Astrocyte of the spinal cord (primary cell): ENCODE data around the gene TAS2R60.
"Not testable (repeated sequence)": the region's sequence is repeated elsewhere in the genome, so short reads cannot be mapped to it uniquely, and the experiment has no call there.

ENCODE experiments used
- DNase-seq: peaks from one replicate; pipeline ENCODE4 v3.0.0; 2011; ENCODE audit warnings: low read depth, low spot score
- H3K4me3 ChIP-seq: 2 replicates; pipeline ENCODE4 v1.5.1; 2011; ENCODE audit warnings: low read depth, mild to moderate bottlenecking, low read length, moderate library complexity
- in situ Hi-C: cut with HindIII; loops from 2 replicates; pipeline ENCODE4 v1.10.0; 2017; ENCODE audit warnings: low sequenced_read_pairs
- TF ChIP-seq, protein P1 (sequence below): IDR thresholded peaks from 2 replicates; pipeline ENCODE4 v1.5.1; 2012; ENCODE audit warnings: low read depth, mild to moderate bottlenecking, low read length, inconsistent platforms

Gene TAS2R60

GRCh38 chr7:143397710-143398530, 45.3 kb upstream of the TAS2R60 start:
- TF ChIP-seq, protein P1, sequence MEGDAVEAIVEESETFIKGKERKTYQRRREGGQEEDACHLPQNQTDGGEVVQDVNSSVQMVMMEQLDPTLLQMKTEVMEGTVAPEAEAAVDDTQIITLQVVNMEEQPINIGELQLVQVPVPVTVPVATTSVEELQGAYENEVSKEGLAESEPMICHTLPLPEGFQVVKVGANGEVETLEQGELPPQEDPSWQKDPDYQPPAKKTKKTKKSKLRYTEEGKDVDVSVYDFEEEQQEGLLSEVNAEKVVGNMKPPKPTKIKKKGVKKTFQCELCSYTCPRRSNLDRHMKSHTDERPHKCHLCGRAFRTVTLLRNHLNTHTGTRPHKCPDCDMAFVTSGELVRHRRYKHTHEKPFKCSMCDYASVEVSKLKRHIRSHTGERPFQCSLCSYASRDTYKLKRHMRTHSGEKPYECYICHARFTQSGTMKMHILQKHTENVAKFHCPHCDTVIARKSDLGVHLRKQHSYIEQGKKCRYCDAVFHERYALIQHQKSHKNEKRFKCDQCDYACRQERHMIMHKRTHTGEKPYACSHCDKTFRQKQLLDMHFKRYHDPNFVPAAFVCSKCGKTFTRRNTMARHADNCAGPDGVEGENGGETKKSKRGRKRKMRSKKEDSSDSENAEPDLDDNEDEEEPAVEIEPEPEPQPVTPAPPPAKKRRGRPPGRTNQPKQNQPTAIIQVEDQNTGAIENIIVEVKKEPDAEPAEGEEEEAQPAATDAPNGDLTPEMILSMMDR = no peak
- in situ Hi-C loops = no loop called here
- DNase-seq = no peak
- no peak overlapping the region for H3K4me3 ChIP-seq

DNA sequence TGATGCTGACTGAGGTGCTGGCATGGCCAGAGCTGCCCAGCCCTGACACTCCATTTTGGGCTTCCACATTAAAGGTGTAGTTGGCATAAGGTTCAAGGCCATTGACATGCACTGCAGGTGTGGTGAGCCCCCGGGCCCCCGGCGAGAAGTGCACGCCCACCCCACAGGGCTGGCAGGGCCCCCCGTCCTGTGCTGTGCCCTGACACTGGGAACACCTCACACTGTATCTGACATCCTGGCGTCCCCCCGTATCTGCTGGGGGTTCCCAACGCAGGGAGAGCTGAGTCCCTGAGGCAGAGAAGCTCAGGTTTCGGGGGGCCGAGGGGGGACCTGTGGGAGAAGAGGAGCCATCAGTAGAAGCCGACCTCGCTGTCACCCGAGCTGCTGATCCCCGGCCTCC, 44.6 kb upstream of the TAS2R60 start:
- no peak for DNase-seq
- TF ChIP-seq, protein P1 = no peak
- no peak overlapping the region for H3K4me3 ChIP-seq
- in situ Hi-C loops = no loop called here

DNA sequence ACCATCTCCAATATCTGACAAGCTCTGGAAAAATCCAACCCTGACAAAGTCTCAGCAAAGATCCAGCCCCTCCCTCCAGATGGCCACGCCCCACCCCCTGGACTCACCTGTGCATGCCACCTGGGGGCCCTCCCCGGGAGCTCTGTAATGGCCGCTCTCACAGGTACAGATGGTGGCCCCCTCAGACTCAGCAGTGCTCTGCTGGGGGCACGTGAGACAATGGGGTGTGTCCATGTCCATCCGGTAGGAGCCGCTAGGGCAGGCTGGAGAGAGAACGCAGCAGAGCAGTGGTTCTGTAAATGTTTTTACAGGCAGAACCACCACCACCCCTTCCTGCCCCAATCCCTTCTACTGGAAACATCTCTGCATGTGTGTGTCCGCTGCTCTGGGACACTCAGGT, 44.1 kb upstream of the TAS2R60 start:
- TF ChIP-seq, protein P1 = no peak
- DNase-seq = no peak
- in situ Hi-C loops = no loop called here
- H3K4me3 ChIP-seq = no peak overlapping the region

DNA sequence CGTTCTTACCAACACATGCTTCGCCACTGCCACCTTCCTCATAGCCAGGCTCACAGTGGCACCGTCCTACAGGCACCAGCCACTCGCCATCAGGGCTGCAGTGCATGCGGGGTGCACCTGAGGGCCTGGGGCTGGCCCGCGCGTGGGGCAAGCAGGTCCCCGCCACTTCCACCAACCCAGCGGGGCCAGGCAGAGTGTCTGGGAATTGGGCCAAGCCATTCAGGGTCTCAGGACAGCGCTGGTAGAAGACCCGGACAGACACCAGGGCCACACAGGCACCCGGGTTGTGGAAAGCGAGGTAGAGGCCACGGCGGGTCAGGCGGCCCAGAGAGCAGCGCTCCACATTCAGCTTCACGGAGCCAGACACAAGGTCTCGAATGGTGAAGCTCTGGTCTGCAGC, 43.6 kb upstream of the TAS2R60 start:
- no peak overlapping the region for H3K4me3 ChIP-seq
- in situ Hi-C loops = no loop called here
- no peak for DNase-seq
- TF ChIP-seq, protein P1 = no peak

- DNase-seq = no peak
- TF ChIP-seq, protein P1 = no peak
- in situ Hi-C loops = no loop called here
- no peak overlapping the region for H3K4me3 ChIP-seq
These were observed 42.0 kb upstream of the TAS2R60 start for GRCh38 chr7:143401265-143401664.

DNA sequence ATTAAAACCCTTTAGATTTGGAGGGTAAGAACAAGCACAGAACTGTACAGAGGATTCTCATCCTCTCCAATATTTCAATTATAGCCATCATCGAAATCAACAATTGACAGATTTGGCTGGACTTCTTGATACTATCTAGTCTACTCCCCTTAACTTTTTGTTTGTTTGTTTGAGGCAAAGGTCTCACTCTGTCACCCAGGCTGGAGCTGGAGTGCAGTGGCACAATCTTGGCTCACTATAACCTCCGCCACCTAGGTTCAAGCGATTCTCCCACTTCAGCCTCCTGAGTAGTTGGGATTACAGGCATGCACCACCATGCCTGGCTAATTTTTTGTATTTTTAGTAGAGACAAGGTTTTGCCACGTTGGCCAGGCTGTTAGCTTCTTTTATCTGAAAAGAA, 41.0 kb upstream of the TAS2R60 start:
- H3K4me3 ChIP-seq, in situ Hi-C loops, DNase-seq: not testable (repeated sequence)

DNA sequence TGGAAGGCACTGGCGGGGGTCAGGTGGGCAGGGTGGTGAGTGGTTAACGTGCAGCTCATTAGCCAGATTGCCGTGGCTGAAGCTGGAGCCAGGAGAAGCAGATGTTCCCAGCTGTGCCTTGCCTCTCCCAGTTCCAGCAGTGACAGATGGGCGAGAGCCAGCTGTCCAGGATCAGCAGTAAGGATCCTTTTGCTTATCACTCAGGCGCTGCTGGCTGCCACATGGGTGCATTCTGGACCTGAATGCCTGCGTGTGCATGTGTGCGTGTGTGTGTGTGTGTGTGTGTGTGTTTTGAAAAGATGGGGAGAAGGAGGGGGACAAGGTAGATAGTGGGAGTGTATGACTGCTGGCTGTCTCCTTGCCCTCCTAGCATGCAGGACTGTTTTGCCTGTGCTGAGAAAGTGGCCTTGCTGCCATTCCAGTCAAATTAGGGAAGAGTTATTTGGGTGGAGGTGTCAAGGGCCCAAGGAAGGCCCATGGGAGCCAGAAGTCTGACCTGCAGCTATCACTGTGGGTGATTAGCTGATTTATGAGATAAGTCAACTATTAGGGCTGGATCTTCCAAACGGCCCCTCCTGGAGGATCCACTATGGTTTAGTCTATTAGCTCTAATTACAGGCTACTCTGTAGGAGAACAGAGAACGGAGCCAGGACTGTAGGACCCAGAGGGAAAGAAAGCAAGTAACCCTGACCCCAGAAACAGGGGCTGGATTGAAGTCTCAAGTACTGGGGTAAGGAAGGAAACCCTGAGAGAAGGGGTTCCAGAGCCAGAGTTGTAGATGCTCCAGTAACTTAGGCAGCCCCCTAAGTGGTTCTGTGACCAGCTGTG, 37.9 kb upstream of the TAS2R60 start:
- no peak for DNase-seq
- in situ Hi-C loops = no loop called here
- TF ChIP-seq, protein P1 = no peak
- no peak overlapping the region for H3K4me3 ChIP-seq
